NOMO-1 (cell line): ENCODE results near the gene KCNQ2.
A peak's percentile ranks its signal among the peaks of the same experiment; 100 is the strongest.

ENCODE experiments used
- DNase-seq, 2 experiments: peaks; one replicate each; lab custom pipeline; 2025; ENCODE audit not compliant: unreplicated experiment in 2 of 2; lab: John Stamatoyannopoulos, UW

KCNQ2 gene

DNA sequence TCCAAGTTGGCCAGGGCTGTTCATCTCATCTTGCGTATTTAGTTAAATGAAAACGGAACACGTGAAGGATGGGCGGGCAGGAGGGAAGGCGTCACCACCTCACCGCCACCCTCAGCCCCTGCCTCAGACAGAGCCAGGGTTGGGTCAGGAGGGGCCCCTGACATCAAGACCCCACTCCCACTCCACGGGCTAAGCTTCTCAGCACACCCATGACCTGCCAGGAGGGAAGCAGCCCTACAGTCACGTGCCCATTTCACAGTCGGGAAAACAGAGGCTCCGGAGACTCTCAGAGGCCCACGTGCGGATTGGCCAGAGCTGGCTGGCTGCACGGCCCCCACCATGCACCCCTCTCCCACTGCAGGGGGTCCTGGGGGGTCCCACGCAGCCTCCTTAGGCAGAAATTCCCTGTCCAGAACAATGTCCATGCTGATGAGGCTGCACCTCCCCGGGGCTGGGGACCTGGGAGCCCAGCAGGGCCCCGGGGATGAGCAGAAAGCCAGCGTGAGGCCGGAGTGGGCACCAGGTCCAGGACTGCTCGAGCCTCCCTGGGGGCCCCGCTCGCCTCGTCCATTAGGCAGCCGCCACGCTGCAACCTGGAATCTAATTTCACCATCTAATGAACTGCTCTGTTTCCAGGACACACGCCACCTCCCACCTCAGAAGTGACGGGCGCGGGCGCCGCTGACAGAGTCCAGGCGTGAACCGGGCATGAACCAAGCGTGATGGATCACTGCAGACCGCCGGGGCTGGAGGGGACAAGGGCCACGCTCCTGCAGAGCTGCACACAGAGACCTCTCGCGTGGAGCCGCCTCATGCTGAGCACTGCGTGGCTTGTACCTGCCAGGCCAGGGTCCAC, 15.8 kb downstream of the KCNQ2 start:
- no peak for DNase-seq

DNA sequence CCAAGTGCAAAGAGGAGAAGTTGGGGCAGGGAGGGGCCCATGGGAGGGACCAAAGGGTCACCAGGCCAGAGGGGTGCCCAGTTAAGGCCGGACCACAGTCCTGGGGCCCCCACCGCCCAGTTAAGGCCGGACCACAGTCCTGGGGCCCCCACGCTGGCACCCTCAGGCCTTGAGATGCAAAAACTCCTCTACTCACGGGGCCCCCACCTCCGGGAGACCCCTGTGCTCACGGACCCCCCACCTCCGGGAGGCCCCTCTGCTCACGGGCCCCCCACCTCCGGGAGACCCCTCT, 16.9 kb downstream of the KCNQ2 start:
- no peak for DNase-seq

DNA sequence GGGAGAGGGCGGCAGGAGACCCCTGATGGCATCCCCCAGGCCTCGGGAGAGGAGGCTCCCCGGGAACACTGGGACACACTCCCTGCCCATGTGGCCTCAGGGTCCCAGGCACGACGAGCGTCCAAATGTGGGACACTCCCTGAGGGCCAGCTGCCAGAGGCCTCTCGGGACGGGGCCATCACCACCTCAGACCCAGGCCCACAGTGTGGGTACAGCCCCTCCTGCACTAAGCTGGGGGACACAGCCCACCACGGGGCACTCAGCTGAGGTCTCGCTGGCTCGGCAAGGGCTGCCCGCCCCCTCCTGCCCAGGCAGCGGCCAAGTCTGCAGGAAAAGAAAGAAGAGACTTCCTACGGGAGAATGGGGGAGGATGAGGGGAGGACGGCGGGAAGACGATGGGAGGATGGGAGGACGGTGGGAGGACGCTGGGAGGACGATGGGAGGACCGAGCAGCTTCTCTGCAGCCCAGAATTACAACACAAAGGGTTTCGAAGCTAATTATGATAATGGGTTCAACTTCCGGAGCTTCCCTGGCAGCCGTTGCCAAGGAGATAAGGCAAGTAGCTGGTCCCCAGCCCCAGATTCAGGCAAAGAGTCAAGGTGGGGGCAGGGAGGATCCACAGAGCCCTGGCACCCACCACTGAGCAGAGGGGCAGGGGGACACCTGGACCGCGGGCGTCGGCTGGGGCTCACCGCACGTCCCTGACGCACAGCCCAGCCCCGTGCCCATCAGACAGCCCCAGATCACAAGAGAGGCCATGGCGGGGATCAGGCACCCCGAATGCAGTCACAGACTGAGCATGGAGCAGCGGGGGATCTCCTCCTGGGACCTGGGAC, 17.5 kb downstream of the KCNQ2 start:
- peak in 1 of 2 experiments; percentile 13 for DNase-seq

DNA sequence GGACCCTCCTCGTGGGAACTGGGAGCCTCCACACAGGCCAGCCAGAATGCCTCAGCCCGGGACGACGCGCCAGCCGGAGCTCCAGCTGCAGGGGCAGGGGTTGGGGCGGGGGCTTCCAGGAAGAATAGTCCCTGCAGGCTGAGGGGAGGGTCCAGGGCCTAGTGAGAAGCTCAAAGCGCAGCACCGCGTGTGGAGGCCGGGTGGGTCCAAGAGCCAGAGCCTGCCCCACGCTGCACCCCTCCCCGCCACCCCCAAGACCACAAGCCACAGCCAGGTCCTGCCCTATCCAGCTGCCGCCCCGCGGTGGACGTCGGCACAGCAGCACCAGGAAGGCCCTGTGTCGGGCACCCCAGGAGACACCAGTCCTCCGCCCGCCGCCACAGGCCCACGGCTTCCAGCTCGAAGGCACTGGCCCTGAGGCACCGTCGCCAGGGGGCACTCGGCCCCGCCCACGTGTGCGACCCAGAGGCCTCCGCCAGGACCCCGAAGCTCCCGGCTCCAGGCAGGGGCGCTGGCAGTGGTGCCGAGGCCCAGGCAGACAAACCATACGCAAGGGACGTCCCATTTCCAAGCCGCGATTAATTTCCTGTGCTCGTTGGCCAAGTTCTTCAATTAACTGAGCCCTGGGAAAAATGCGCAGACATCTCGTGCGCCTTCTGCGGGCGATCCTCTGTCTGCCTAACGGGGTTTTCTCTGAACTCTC, 19.5 kb downstream of the KCNQ2 start:
- DNase-seq, result no peak

DNA sequence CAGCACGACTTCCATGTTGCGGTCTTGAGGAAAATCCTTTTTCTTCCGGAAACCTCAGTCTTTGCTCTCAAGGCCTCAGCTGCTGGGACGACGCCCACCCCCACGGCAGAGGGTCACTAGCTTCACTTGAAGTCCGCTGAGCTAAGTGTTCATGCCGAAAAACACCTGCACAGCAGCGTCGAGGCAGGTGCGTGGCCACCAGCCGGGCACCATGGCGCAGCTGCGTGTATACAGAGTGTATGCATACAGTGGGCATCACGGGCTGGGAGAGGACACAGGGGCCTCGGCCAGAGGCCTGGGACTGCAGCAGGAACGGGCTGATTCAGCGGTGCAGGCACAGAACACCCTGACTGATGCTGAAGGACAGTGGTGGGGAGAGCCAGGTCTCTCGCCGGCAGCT, 20.1 kb downstream of the KCNQ2 start:
- no peak for DNase-seq

DNA sequence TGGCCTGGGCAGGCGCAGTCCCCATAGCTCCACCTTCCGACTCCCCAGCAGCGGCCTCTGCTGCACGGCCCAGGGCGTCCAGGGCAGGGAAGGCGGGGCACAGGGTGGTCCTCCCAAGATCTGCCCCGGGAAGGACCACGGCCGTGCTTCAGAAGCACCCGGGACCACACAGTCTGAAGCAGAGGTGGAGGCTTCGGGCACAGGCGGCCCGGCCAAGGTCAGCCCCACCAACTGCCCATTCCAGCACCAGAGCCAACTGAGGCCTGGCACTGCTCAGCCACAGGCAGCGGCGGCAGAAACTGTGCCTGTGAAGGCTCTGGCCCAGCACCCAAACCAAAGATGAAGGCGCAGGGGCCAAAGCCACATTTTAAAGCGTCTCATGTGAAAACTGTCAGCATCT, 20.6 kb downstream of the KCNQ2 start:
- DNase-seq, result no peak

DNA sequence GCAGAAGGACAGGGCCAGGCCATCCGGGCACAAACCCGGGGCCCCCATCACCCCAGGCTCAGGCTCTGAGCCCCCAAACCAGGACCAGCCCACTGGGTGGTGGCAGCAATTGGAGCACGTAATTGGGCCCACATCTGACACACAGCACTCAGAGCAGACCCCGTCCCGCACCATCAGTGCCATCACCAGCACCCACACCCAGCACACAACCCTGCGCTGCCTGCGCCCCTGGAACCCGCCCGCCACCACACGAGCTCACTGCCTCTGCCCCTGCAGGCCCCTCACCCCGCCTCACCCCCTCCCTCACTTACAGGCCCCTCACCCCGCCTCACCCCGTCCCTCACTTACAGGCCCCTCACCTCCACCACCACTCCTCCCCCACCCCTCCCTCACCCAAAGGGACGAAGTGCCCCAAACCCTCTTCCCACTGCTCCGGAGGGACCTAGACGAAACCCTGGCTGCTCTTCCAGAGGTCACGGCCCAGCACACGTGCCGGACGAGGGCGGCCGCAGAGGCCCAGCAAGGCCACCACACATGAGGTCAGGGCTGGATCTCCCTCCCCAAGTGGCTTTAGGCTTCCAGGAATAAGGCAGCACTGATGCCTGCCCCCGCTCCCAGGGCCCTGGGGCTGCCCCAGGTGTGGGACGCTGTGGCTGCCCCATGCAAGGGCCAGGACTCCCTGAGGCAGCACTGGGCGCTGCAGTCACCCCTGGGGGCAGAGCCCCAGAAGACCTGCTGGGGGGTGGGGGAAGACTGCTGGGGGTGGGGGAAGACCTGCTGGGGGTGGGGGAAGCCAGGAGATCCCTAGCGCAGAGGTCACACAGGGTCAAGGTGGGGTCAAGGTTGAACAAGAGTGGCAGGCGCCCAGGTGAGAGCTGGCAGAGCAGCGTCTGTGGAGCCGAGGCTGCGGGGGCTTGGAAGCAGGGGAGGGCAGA, 22.4 kb downstream of the KCNQ2 start:
- no peak for DNase-seq

DNA sequence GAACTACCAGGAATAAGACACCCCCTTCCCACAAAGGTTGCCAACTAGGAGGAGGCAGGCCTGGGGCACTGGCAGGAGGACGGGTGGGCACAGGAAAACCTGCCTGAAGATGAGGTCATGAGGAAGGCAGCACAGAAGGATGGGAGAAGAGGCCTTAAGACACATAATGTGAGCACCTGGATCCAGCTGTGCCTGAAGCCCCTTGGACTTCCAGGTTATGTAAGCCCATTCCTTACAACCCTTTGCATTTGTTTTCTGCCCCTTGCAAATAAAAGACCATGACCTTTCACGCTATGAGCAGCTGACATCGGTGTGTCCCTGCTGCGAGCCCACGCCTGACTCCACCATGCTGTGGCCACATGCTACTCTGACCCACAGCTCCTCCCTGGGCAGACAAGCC, 23.4 kb downstream of the KCNQ2 start:
- DNase-seq, result no peak

DNA sequence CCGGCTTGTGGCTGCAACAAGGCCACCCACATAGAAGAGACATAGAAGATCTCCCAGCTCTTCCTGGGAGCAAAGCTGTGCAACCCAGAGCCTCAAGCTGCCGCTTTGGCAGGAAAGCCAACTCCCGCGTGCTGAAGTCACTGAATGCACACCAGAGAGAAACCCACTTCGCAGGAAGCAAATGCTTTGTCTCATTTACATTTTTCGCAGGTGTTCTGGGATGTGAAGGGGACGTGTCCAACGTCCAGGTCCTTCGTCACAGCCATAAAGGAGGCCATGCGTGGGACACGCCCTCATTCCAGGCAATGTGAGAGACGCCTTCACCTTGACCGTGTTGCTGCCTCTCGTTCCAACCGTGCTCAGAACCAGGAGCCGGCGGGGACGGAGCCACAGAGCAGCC, 24.4 kb downstream of the KCNQ2 start:
- DNase-seq, result no peak

DNA sequence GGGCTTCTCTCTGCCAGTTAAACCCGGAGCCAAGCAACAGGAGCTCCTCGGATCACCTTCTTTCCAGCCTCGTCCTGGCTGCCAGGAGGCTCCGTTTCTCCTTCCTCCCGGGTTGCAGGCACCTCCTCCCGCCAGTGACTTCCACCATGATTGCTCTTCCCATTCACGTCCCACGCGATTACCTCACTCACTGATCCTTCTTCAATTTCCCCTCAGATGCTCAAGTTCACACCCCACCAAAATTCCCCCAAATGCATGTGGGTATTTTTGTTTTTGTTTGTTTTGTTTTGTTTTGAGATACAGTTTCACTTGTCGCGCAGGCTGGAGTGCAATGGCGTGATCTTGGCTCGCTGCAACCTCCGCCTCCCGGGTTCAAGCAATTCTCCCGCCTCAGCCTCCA, 25.1 kb downstream of the KCNQ2 start:
- no peak for DNase-seq

DNA sequence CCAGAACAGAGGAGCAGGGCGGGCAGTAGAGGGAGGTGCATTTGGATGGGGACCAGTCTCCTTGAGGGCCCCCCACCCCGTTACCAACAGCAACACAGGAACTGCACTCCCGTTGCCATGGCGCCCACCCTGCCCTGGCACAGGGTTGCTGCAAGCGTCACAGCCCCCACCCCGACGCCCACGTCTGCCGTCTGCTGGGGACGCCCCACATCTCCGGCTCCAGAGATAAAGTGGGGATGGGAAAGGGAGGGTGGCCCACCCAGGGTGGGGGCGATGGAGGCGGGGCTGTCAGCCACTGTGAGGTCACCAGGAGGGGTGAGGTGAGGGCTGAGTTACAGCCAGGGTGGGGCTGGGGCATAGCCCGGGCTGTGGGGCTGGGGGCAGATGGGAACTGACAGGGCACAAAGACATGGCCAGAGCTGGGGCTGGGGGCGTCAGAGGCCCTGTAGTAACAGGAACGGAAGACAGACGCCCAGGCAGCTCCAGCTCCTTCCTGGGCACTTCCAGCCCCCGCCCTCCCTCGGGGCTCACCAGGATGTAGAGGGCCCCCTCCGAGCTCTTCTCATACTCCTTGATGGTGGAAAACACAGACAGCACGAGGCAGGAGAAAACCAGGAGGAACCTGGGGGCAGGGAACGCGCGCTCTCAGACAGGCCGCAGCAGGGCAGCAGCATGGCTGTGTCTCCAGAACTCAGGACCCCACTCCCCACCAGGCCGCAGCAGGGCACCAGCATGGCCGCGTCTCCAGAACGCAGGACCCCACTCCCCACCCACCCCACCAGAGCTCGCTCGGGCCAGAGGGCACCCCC, 26.0 kb downstream of the KCNQ2 start:
- no peak for DNase-seq

DNA sequence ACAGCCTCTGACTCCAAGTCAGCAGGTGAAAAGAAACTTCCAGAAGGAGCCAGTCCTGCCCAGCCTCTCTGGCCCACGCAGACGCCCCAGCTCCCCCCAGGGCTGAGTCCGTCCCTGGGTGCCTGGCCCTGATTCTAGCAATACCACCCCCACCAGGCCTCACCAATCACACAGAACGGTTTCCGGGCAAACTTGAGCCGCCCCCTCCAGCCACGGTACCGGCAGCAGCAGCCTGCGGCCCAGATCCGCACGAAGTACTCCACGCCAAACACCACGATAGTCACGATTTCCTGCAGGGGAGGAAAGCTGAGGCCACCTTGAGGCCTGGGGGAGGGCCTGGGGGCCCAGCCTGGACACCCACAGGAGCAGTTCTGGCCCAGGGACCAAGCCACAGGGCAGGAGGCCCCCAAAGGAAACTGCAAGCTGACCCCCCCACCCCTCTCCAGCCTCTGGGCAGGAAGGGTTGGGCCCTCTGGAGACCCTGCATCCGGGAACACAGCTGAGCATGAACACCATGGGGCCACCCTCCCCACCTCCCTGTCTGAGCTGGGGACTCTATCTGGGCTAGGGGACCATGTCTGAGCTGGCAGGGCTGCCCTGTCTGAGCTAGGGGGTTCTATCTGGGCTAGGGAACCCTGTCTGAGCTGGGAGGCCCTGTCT, 27.2 kb downstream of the KCNQ2 start:
- DNase-seq, result no peak

DNA sequence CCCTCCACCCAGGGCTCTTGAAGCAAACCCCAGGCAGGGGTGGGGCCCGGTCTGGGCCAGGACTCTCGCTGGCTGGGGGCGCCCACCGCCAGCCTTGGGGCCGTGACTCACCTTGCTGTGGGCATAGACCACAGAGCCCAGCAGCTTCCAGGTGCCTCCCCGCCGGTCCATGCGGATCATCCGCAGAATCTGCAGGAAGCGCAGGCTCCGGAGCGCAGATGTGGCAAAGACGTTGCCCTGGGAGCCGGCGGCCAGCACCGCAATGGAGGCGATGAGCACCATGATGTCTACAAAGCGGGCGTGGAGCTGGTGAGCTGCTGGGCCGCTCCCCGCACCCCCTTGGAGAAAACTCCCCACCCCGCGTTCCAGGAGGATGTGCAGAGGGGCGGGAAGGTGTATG, 27.9 kb downstream of the KCNQ2 start:
- DNase-seq, result no peak

DNA sequence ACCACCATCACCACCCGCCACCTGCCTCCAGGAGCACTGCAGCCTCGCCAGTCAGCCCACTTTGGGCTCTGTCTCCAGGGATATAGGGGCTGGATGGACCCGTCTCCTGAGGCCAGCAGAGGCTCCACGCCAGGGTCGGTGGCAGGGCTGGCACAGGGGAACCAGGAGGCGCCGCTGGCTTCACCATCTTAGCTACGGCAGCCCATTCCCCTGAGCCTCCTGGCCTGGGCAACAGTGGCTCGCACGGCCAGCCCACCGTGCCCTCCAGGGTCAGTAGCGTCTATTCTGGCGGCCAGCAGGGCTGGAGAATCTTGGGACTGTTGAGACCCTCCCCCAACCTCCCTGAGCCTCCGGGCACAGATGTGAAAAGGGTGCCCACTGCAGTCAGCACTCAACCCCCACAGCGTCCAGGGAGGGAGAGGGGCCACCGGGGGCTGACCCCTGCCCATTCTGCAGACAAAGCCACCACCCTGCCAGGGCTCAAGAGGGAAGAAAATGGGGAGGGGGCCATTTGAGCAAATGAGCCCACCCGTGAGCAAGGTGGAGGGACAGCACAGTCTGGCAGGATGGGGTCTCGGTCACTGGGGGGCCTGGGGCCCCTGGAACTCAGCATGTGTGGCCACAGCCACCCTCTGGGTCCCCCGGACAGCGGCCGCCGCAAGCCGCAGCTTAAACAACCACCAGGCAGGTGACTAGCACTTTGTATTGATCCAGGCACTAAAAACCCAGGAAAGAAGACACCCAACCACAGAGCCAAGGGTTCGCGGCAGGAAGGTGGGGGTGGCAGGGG, 28.7 kb downstream of the KCNQ2 start:
- no peak for DNase-seq

DNA sequence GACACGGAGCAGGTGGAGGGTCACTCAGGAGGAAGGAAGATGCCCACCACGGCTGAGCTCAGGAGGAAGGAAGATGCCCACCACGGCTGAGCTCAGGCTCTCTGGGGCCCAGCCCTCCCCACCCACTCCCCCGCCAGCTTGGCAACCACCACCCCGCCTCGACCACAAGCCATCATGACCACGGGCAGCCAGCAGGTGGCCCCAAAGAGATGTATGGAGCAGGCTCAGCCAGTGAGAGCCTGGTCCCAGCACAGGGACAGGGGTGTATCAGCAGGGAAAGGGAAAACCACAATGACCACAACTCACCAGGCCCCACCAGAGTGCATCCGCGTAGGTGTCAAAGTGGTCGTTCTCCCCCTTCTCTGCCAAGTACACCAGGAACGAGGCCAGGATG, 30.4 kb downstream of the KCNQ2 start:
- DNase-seq, result no peak

DNA sequence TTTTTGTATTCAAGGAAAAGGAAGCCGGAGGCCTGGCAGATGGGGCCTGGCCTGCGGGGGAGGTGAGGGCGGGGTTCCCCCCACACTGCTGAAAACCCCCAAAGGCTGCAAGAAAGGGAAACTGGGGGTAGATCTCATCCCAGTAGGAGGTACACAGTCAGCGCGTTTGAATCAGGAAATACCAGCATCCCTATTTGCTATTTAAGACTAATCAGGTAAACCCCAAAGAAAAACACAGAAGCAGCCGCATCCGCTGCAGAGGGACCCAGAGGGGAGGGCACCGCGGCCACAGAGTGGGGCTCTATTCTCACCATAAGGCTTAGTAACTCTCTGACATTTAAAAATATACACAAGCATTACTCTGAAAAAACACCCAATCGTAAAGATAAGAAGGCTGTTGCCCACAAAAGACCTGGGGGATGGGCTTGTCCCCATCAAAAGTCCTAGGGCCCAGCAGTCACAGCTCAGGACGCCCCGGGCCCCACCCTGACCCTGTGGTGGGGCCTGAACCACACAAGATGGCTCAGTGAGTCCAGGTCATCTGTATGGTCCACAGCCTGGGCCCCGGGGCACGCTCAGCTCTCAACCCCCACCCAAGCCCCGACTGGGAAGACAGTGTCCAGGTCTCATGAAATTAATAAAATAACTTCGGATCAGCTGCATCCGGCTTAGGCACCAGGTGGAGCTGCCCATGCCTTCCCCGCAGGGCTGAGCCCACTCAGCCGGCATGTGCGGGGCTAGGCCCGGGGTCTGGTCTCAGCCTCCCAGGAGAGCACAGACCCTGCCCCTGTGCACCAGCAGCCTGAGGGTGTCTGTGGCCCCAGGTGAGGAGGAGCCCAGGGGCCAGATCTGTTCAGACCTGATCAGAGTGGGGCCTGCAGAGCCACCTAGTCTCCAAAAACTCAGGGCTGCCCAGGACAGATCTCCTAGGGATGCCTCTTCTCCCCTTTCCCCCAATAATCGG, 31.0 kb downstream of the KCNQ2 start:
- DNase-seq, result no peak

DNA sequence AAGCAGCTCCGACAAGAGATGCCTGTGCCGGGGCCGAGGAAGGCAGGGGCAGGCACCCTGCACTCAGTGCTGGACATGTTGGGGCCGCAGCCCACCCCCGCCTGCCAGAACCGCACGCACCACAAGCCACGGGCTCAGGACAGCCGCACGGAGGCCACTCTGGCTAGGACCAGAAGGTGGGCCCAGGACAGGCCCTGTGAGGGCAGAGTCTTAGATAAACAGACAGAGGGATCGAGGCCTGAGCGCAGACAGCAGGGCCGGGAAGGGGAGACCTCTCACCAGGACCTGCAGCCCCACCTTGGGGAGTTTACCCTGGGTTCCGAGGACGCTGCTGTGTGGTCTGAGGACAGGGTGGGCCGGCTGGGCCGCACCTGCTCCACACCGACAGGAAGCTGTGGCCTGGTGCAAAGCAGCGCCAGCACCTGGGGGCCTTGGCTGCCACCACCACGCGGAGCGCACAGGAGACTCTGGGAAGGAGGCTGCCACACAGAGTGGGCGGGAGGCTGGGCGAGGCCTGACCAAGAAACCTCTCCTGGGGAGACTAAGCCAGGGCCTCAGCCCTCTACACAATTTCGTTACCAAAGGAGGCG, 32.0 kb downstream of the KCNQ2 start:
- no peak for DNase-seq
